ENCODE measurements around the gene PTPN1. TPM values are rescaled to one million over a fixed set of nuclear protein-coding genes. Genes with fewer than 3 reads are reported as not detected.

Gene PTPN1
- total and polyA plus RNA-seq, 10 of the 15 experiments (the other 5 are each of a cell fraction or from before 2014, with no cell fraction given): 15.9 to 74.7 (median 43.9) TPM

GRCh38 chr20:50460608-50461267 is 49.4 kb upstream of the PTPN1 start:
- no peak overlapping the region for H3K27ac ChIP-seq (ENCODE audit: control insufficient read depth, insufficient read depth)
- no peak overlapping the region for H3K4me2 ChIP-seq (ENCODE audit: control insufficient read depth, insufficient read depth)
- H4K20me1 ChIP-seq (ENCODE audit: control insufficient read depth, insufficient read depth): no peaks in the 10 kb centered on the region
- ChIA-PET POLR2A (no interaction called here), CTCF (interaction anchor here (0.6 to 10.2 kb wide), 6 partner anchors 61 to 289 kb away, joined by 3 to 157 read pairs (median 4); partner anchors contain the start of gene CEBPB), SMC1A (ENCODE audit: uncharacterized antibody, unreplicated experiment) (interaction anchor here (2.6 to 7.2 kb wide), 2 partner anchors 273 to 278 kb away, joined by 9 to 60 read pairs; partner anchors contain the start of gene CEBPB), RAD21 (ENCODE audit: unreplicated experiment) (interaction anchor here (6.7 kb wide), 1 partner anchor 274 kb away, joined by 56 read pairs; no protein-coding TSS in a partner anchor)
- H3K4me3 ChIP-seq: no peak overlapping the region
- peaks cover 4% of the 10 kb centered on the region for H3K4me1 ChIP-seq (ENCODE audit: control insufficient read depth, insufficient read depth, low read length)
- H3K9ac ChIP-seq (ENCODE audit: control insufficient read depth, insufficient read depth, low read length): no peak overlapping the region
- no peaks in the 10 kb centered on the region for H3K27me3 ChIP-seq (replicated peaks in 1 of 2; ENCODE audit: control insufficient read depth in 2 of 2, insufficient read depth in 2 of 2, low read length in 1 of 2)
- intact Hi-C loops (cut with micrococcal nuclease; ENCODE audit: unreplicated experiment): loop anchor here (1.0 to 5.0 kb wide), 5 partner anchors 62 to 274 kb away; partner anchors contain the start of gene CEBPB
- BruUV-seq (replicated peaks): no TSS peak
- no peaks in the 10 kb centered on the region for H3K9me3 ChIP-seq (replicated peaks; ENCODE audit: control insufficient read depth, insufficient read depth, low read length)
- FAIRE-seq: peak; percentile 80
- no peaks in the 10 kb centered on the region for H3K36me3 ChIP-seq (ENCODE audit: control insufficient read depth in 2 of 2, insufficient read depth in 2 of 2, low read length in 1 of 2)
- no peak for DNase-seq (ENCODE audit: low read depth, low spot score)
- in situ Hi-C loops (cut with MboI): loop anchor here (5.0 kb wide), 2 partner anchors 273 to 483 kb away; no protein-coding TSS in a partner anchor
- peak; percentile 92 for ATAC-seq
- H2AFZ ChIP-seq (ENCODE audit: control insufficient read depth, low read depth, low read length): no peak overlapping the region
- 38% methylated on average over 13 of the region's 13 CpGs for WGBS (ENCODE audit: insufficient coverage, insufficient replicate concordance, low lambda C conversion rate, missing lambda C conversion rate)
- no peaks in the 10 kb centered on the region for H3K79me2 ChIP-seq (ENCODE audit: control insufficient read depth, insufficient read depth, low read length)
- TF ChIP-seq MLLT1 (IDR thresholded peaks at IDR 0.05) (no peak), ZBTB33 (IDR thresholded peaks at IDR 0.05) (no peak), HSF1 (IDR thresholded peaks at IDR 0.05; ENCODE audit: low read depth, low read length) (no peak), NBN (IDR thresholded peaks at IDR 0.05) (no peak), RELB (IDR thresholded peaks at IDR 0.05; ENCODE audit: low read depth) (no peak), BRCA1 (IDR thresholded peaks at IDR 0.05; ENCODE audit: low read depth, low read length) (no peak), YY1 (IDR thresholded peaks at IDR 0.05; ENCODE audit: low read depth, low read length) (peak; percentile 73), TARDBP (IDR thresholded peaks at IDR 0.05; ENCODE audit: borderline replicate concordance) (no peak), NR2C1 (IDR thresholded peaks at IDR 0.05) (no peak), ELK1 (IDR thresholded peaks at IDR 0.05; ENCODE audit: low read depth, low read length) (no peak), ZBED1 (IDR thresholded peaks at IDR 0.05; ENCODE audit: borderline replicate concordance) (no peak)
- TF ChIP-seq, protein P1, sequence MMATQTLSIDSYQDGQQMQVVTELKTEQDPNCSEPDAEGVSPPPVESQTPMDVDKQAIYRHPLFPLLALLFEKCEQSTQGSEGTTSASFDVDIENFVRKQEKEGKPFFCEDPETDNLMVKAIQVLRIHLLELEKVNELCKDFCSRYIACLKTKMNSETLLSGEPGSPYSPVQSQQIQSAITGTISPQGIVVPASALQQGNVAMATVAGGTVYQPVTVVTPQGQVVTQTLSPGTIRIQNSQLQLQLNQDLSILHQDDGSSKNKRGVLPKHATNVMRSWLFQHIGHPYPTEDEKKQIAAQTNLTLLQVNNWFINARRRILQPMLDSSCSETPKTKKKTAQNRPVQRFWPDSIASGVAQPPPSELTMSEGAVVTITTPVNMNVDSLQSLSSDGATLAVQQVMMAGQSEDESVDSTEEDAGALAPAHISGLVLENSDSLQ (IDR thresholded peaks at IDR 0.05): no peak
- TF ChIP-seq, protein P2, sequence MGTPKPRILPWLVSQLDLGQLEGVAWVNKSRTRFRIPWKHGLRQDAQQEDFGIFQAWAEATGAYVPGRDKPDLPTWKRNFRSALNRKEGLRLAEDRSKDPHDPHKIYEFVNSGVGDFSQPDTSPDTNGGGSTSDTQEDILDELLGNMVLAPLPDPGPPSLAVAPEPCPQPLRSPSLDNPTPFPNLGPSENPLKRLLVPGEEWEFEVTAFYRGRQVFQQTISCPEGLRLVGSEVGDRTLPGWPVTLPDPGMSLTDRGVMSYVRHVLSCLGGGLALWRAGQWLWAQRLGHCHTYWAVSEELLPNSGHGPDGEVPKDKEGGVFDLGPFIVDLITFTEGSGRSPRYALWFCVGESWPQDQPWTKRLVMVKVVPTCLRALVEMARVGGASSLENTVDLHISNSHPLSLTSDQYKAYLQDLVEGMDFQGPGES (IDR thresholded peaks at IDR 0.05): no peak

All from GM12878 (cell line).